IMR-90 (cell line): Measurements from ENCODE around the gene TRAF1. TPM values are rescaled to one million over a fixed set of nuclear protein-coding genes. Genes with fewer than 3 reads are reported as not detected.

ENCODE experiments used
- ATAC-seq: fragments of 200-7000 bp; cut with Tn5 transposase; 2 replicates; pipeline ENCODE4 v1.9.1; 2020; ENCODE audit warnings: low read depth, mild to moderate bottlenecking, moderate library complexity
- BruUV-seq: library from RNA; stranded (reverse); fragments of 400-500 nt; replicated peaks from 2 replicates; lab custom pipeline; 2021; lab: Mats Ljungman, UMichigan
- CTCF ChIA-PET: fragments of 300-600 bp; formaldehyde crosslinking; extraction: SDS; loops from one replicate; lab custom pipeline; 2021; ENCODE audit warnings: antibody characterized with exemption; lab: Yijun Ruan, JAX
- POLR2A ChIA-PET: fragments of 300-600 bp; sonication (Branson Sonifier 250); formaldehyde crosslinking; loops from one replicate; lab custom pipeline; 2022; ENCODE audit warnings: antibody characterized with exemption; ENCODE audit not compliant: unreplicated experiment; lab: Charles Lee
- DNase-seq: peaks from one replicate; pipeline ENCODE4 v3.0.0; 2013
- H2AFZ ChIP-seq: replicated peaks from 2 replicates; pipeline ENCODE3; 2013; ENCODE audit warnings: low read length, mild to moderate bottlenecking; ENCODE audit not compliant: poor library complexity
- H2AK5ac ChIP-seq: 2 replicates; pipeline ENCODE4 v1.6.1; 2013; ENCODE audit warnings: low read depth, low read length, inconsistent platforms
- H2AK9ac ChIP-seq: replicated peaks from 2 replicates; pipeline ENCODE3; 2013; ENCODE audit warnings: mild to moderate bottlenecking, low read depth, low read length, moderate library complexity; ENCODE audit not compliant: poor library complexity
- H2BK120ac ChIP-seq: 2 replicates; pipeline ENCODE4 v1.6.1; 2013; ENCODE audit warnings: low read depth, low read length, inconsistent platforms
- H2BK15ac ChIP-seq: 3 replicates; pipeline ENCODE4 v1.6.1; 2013; ENCODE audit warnings: low read depth, low read length, inconsistent platforms
- H2BK20ac ChIP-seq: 2 replicates; pipeline ENCODE4 v1.6.1; 2013; ENCODE audit warnings: low read depth, mild to moderate bottlenecking, inconsistent platforms, low read length, moderate library complexity
- H2BK5ac ChIP-seq: 2 replicates; pipeline ENCODE4 v1.6.1; 2013; ENCODE audit warnings: mild to moderate bottlenecking, low read depth, low read length, inconsistent platforms; ENCODE audit not compliant: poor library complexity, severe bottlenecking
- H3K14ac ChIP-seq: replicated peaks from 2 replicates; pipeline ENCODE4 v1.6.1; 2013; ENCODE audit warnings: low read depth, low read length, inconsistent platforms
- H3K18ac ChIP-seq: 2 replicates; pipeline ENCODE4 v1.6.1; 2013; ENCODE audit warnings: low read depth, low read length, control low read depth
- H3K23ac ChIP-seq: 2 replicates; pipeline ENCODE4 v1.6.1; 2013; ENCODE audit warnings: low read depth, low read length, inconsistent platforms
- H3K27ac ChIP-seq: 2 replicates; pipeline ENCODE4 v1.5.1; 2013; ENCODE audit warnings: mild to moderate bottlenecking, control low read depth, low read length; ENCODE audit not compliant: insufficient read depth
- H3K27me3 ChIP-seq: 2 replicates; pipeline ENCODE4 v1.6.1; 2013; ENCODE audit warnings: low read length; ENCODE audit not compliant: control insufficient read depth, insufficient read depth
- H3K36me3 ChIP-seq: 2 replicates; pipeline ENCODE4 v1.6.1; 2013; ENCODE audit warnings: low read length, mixed read lengths; ENCODE audit not compliant: control insufficient read depth, insufficient read depth
- H3K4ac ChIP-seq: 2 replicates; pipeline ENCODE4 v1.6.1; 2013; ENCODE audit warnings: low read depth, low read length, inconsistent platforms
- H3K4me1 ChIP-seq: 2 replicates; pipeline ENCODE4 v1.6.1; 2013; ENCODE audit warnings: low read length, mixed read lengths; ENCODE audit not compliant: control insufficient read depth, insufficient read depth
- H3K4me2 ChIP-seq: 2 replicates; pipeline ENCODE4 v1.6.1; 2013; ENCODE audit warnings: low read depth, mild to moderate bottlenecking, control low read depth, low read length, moderate library complexity
- H3K4me3 ChIP-seq: 2 replicates; pipeline ENCODE4 v1.5.1; 2013; ENCODE audit warnings: low read depth, mild to moderate bottlenecking, control low read depth, low read length, moderate library complexity; ENCODE audit not compliant: insufficient read depth
- H3K56ac ChIP-seq: 2 replicates; pipeline ENCODE4 v1.6.1; 2013; ENCODE audit warnings: low read length, inconsistent platforms; ENCODE audit not compliant: insufficient read depth; ENCODE audit errors: extremely low read depth
- H3K79me1 ChIP-seq, 2 experiments: 2 replicates each; pipeline ENCODE4 v1.6.1; 2013; ENCODE audit warnings: low read length in 2 of 2, inconsistent platforms in 1 of 2, low read depth in 1 of 2
- H3K9ac ChIP-seq: 2 replicates; pipeline ENCODE4 v1.6.1; 2013; ENCODE audit warnings: low read depth, low read length, control low read depth
- H3K9me1 ChIP-seq: 2 replicates; pipeline ENCODE4 v1.6.1; 2013; ENCODE audit warnings: low read length, inconsistent platforms; ENCODE audit not compliant: insufficient read depth
- H3K9me3 ChIP-seq: 2 replicates; pipeline ENCODE4 v1.6.1; 2013; ENCODE audit warnings: low read length; ENCODE audit not compliant: control insufficient read depth, insufficient read depth
- H4K20me1 ChIP-seq: 2 replicates; pipeline ENCODE4 v1.6.1; 2013; ENCODE audit warnings: low read length, inconsistent platforms; ENCODE audit not compliant: insufficient read depth
- H4K5ac ChIP-seq: 2 replicates; pipeline ENCODE4 v1.6.1; 2013; ENCODE audit warnings: mild to moderate bottlenecking, low read depth, low read length, control low read depth
- H4K8ac ChIP-seq, 2 experiments: 2 replicates each; pipeline ENCODE4 v1.6.1; 2013; ENCODE audit warnings: low read depth in 2 of 2, low read length in 2 of 2, control low read depth in 1 of 2, inconsistent platforms in 1 of 2
- H4K91ac ChIP-seq: 2 replicates; pipeline ENCODE4 v1.6.1; 2013; ENCODE audit warnings: low read depth, low read length, inconsistent platforms; ENCODE audit not compliant: insufficient read depth
- BHLHE40 ChIP-seq: fragments of 150-350 bp; IDR thresholded peaks from 2 replicates; pipeline ENCODE4 v1.6.1; 2016; ENCODE audit warnings: mild to moderate bottlenecking, low read depth, low read length
- CEBPB ChIP-seq: IDR thresholded peaks from 2 replicates; pipeline ENCODE4 v1.6.1; 2012; ENCODE audit warnings: low read depth, low read length, improper control_type of control experiment
- CHD1 ChIP-seq: IDR thresholded peaks from 2 replicates; pipeline ENCODE4 v1.6.1; 2012; ENCODE audit warnings: low read depth, low read length, improper control_type of control experiment
- FOS ChIP-seq: fragments of 150-350 bp; IDR thresholded peaks from 2 replicates; pipeline ENCODE4 v1.6.1; 2016; ENCODE audit warnings: low read depth, low read length
- MAFK ChIP-seq: IDR thresholded peaks from 2 replicates; pipeline ENCODE4 v1.6.1; 2012; ENCODE audit warnings: low read depth, low read length, improper control_type of control experiment
- MXI1 ChIP-seq: IDR thresholded peaks from 2 replicates; pipeline ENCODE4 v1.6.1; 2012; ENCODE audit warnings: low read depth, mild to moderate bottlenecking, low read length, moderate library complexity, borderline replicate concordance
- NFE2L2 ChIP-seq: fragments of 150-350 bp; IDR thresholded peaks from 2 replicates; pipeline ENCODE4 v1.6.1; 2016; ENCODE audit warnings: low read depth, mild to moderate bottlenecking, low read length
- POLR2A ChIP-seq: IDR thresholded peaks from 2 replicates; pipeline ENCODE4 v1.6.1; 2012; ENCODE audit warnings: mild to moderate bottlenecking, low read depth, low read length
- RAD21 ChIP-seq: IDR thresholded peaks from 2 replicates; pipeline ENCODE4 v1.6.1; 2012; ENCODE audit warnings: low read length, improper control_type of control experiment
- RCOR1 ChIP-seq: IDR thresholded peaks from 2 replicates; pipeline ENCODE4 v1.6.1; 2012; ENCODE audit warnings: mild to moderate bottlenecking, low read length, improper control_type of control experiment; ENCODE audit not compliant: insufficient replicate concordance
- RFX5 ChIP-seq: IDR thresholded peaks from 2 replicates; pipeline ENCODE4 v1.8.0; 2012; ENCODE audit warnings: low read depth, mild to moderate bottlenecking, low read length, moderate library complexity
- SMC3 ChIP-seq: fragments of 150-350 bp; IDR thresholded peaks from 2 replicates; pipeline ENCODE4 v1.6.1; 2016; ENCODE audit warnings: low read depth, mild to moderate bottlenecking, antibody characterized with exemption, low read length, moderate library complexity
- whole genome bisulfite sequencing, 2 experiments: methylation state at CpG; one replicate each; pipeline versions ENCODE4 v1.1.5 to v1.1.7; 2013; ENCODE audit warnings: missing lambda C conversion rate in 2 of 2; ENCODE audit not compliant: insufficient read length in 1 of 2; ENCODE audit errors: extremely low coverage in 2 of 2; 5-methylcytosine and 5-hydroxymethylcytosine counted together
- dilution Hi-C: fragments of 300-500 bp; cut with HindIII; formaldehyde crosslinking; loops from one replicate; pipeline ENCODE4 v1.14.3; 2018; ENCODE audit warnings: low sequenced_read_pairs; ENCODE audit not compliant: unreplicated experiment
- in situ Hi-C: fragments of 300-500 bp; cut with MboI; formaldehyde crosslinking; loops from 3 replicates; pipeline ENCODE4 v1.14.3; 2019; ENCODE audit warnings: low sequenced_read_pairs, inconsistent platforms, mixed read lengths
- intact Hi-C: fragments of 100-400 bp; cut with micrococcal nuclease; formaldehyde crosslinking; loops from 2 replicates; pipeline ENCODE4 v1.10.0; 2022
- polyA plus RNA-seq, 3 experiments: library from polyadenylated mRNA; depleted of rRNA; stranded (reverse); fragments of >200 nt; gene quantifications; 2 replicates each; pipeline ENCODE4 v1.2.3, GENCODE V29; 2012; ENCODE audit warnings: low replicate concordance in 1 of 3
- total RNA-seq: library from RNA; depleted of rRNA; stranded (reverse); fragments of >200 nt; gene quantifications from 2 replicates; pipeline ENCODE4 v1.2.3, GENCODE V29; 2012
- TF ChIP-seq, protein P1 (sequence below): conservative IDR thresholded peaks from 2 replicates; pipeline ENCODE4 v1.5.1; 2012; ENCODE audit warnings: mild to moderate bottlenecking, low read depth, low read length, improper control_type of control experiment
- TF ChIP-seq, protein P2 (sequence below): fragments of 150-350 bp; IDR thresholded peaks from 2 replicates; pipeline ENCODE4 v1.6.1; 2016; ENCODE audit warnings: low read depth, mild to moderate bottlenecking, low read length, moderate library complexity, borderline replicate concordance
- TF ChIP-seq, protein P3 (sequence below): fragments of 150-350 bp; IDR thresholded peaks from 2 replicates; pipeline ENCODE4 v1.6.1; 2017; ENCODE audit warnings: mild to moderate bottlenecking, antibody characterized with exemption, low read length, low read depth

Gene TRAF1
- total and polyA plus RNA-seq, 2 of the 4 experiments (the other 2 are of a cell fraction) = 3.9 to 4.1 TPM

DNA sequence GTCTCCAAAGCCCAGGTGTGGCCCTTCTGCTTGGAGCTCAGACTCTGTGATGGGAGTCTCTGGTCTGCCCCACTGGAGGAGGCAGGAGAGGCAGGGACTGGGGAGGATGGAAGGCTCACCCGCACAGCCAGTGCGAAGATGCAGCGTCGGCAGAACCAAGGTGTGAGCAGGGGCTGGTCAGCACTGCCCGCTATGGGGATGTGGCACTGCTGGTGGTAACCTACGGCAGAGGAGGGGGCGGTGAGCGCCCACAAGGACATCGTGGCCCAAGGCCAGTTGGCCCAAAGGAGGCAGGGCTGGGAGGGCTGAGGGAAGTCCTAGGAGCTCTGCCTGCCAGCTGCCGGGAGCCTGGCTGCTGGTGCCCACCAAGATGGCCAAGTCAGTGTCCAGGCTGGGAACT, 56.9 kb downstream of the TRAF1 start:
- H3K4me3 ChIP-seq = no peak overlapping the region
- no peak for ATAC-seq
- no peaks in the 10 kb centered on the region for H3K27me3 ChIP-seq
- H4K5ac ChIP-seq = peak overlapping the region; percentile 38
- H4K91ac ChIP-seq = peak overlapping the region; percentile 62; the same call in 1 of the 2 replicates
- dilution Hi-C loops (no loop called here), in situ Hi-C loops (loop anchor here (5.0 kb wide), 1 partner anchor 68 kb away; no protein-coding TSS in a partner anchor), intact Hi-C loops (loop anchor here (2.0 kb wide), 1 partner anchor 67 kb away; no protein-coding TSS in a partner anchor)
- WGBS, 2 experiments = 88% methylated on average over 3 of the region's 10 CpGs; no CpG with 5 or more reads in 1 of the 2 experiments
- H3K4ac ChIP-seq = no peak overlapping the region; the same call in 1 of the 2 replicates
- 0 out of 2 replicates have a peak overlapping the region, but pooled peaks have one; percentile 5 for H2BK20ac ChIP-seq
- no peaks in the 10 kb centered on the region for H4K20me1 ChIP-seq
- no peak overlapping the region for H3K18ac ChIP-seq
- peak overlapping the region; percentile 98 for H2AK9ac ChIP-seq
- no peaks in the 10 kb centered on the region for H3K9me3 ChIP-seq
- no peak overlapping the region for H3K14ac ChIP-seq
- H2AK5ac ChIP-seq = peak overlapping the region; percentile 63
- H3K36me3 ChIP-seq = peaks cover 32% of the 10 kb centered on the region
- H3K4me1 ChIP-seq = peaks cover 10% of the 10 kb centered on the region
- 0 out of 2 replicates have a peak overlapping the region, but pooled peaks have one; percentile 3 for H3K27ac ChIP-seq
- ChIA-PET CTCF (interaction anchor here (0.7 to 1.0 kb wide), 2 partner anchors 307 to 325 kb away, joined by 3 read pairs; no protein-coding TSS in a partner anchor), POLR2A (no interaction called here)
- no peak overlapping the region for H3K4me2 ChIP-seq
- peak overlapping the region; percentile 64 for H2AFZ ChIP-seq
- peak overlapping the region; percentile 60 to 93; a peak in 3 of 4 replicates for H4K8ac ChIP-seq
- H3K9me1 ChIP-seq = peaks cover 29% of the 10 kb centered on the region
- no peak overlapping the region for H3K23ac ChIP-seq
- no peak overlapping the region for H3K56ac ChIP-seq
- H3K9ac ChIP-seq = no peak overlapping the region
- 0 out of 2 replicates have a peak overlapping the region, but pooled peaks have one; percentile 25 for H2BK120ac ChIP-seq
- peak overlapping the region; percentile 20; the same call in 2 of the 3 replicates for H2BK15ac ChIP-seq
- BruUV-seq = no TSS peak
- TF ChIP-seq CEBPB (no peak), FOS (no peak), RCOR1 (no peak), MAFK (no peak), NFE2L2 (no peak), RAD21 (no peak), CHD1 (no peak), SMC3 (no peak), RFX5 (no peak), MXI1 (no peak), POLR2A (no peak), BHLHE40 (no peak)
- TF ChIP-seq, protein P1, sequence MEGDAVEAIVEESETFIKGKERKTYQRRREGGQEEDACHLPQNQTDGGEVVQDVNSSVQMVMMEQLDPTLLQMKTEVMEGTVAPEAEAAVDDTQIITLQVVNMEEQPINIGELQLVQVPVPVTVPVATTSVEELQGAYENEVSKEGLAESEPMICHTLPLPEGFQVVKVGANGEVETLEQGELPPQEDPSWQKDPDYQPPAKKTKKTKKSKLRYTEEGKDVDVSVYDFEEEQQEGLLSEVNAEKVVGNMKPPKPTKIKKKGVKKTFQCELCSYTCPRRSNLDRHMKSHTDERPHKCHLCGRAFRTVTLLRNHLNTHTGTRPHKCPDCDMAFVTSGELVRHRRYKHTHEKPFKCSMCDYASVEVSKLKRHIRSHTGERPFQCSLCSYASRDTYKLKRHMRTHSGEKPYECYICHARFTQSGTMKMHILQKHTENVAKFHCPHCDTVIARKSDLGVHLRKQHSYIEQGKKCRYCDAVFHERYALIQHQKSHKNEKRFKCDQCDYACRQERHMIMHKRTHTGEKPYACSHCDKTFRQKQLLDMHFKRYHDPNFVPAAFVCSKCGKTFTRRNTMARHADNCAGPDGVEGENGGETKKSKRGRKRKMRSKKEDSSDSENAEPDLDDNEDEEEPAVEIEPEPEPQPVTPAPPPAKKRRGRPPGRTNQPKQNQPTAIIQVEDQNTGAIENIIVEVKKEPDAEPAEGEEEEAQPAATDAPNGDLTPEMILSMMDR = no peak
- TF ChIP-seq, protein P2, sequence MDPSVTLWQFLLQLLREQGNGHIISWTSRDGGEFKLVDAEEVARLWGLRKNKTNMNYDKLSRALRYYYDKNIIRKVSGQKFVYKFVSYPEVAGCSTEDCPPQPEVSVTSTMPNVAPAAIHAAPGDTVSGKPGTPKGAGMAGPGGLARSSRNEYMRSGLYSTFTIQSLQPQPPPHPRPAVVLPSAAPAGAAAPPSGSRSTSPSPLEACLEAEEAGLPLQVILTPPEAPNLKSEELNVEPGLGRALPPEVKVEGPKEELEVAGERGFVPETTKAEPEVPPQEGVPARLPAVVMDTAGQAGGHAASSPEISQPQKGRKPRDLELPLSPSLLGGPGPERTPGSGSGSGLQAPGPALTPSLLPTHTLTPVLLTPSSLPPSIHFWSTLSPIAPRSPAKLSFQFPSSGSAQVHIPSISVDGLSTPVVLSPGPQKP = no peak
- TF ChIP-seq, protein P3, sequence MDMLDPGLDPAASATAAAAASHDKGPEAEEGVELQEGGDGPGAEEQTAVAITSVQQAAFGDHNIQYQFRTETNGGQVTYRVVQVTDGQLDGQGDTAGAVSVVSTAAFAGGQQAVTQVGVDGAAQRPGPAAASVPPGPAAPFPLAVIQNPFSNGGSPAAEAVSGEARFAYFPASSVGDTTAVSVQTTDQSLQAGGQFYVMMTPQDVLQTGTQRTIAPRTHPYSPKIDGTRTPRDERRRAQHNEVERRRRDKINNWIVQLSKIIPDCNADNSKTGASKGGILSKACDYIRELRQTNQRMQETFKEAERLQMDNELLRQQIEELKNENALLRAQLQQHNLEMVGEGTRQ = no peak
- DNase-seq = no peak
- no peak overlapping the region for H2BK5ac ChIP-seq
- H3K79me1 ChIP-seq = peaks cover 13 to 49% of the 10 kb centered on the region in 2 experiments
